Activated CD4-positive, alpha-beta T cell treated with anti-CD3 and anti-CD28 coated beads, Interleukin-2, amount 50 U/mL, for 24 hours (primary cell): Measurements from ENCODE around the gene ICA1L.

Source experiments
- DNase-seq, 2 donors: peaks; one replicate each; pipeline ENCODE4 v3.0.0-alpha.2; 2020; ENCODE audit warnings: low read depth in 1 of 2, low spot score in 1 of 2

ICA1L gene

GRCh38 chr2:202782940-202783558 is 88.5 kb downstream of the ICA1L start:
- DNase-seq: no peak

GRCh38 chr2:202780514-202781021 is 91.0 kb downstream of the ICA1L start:
- DNase-seq: peak in 1 of 2 donors; percentile 11

GRCh38 chr2:202778217-202778616 is 93.3 kb downstream of the ICA1L start:
- DNase-seq: no peak

- DNase-seq: no peak
These were observed 97.5 kb downstream of the ICA1L start for GRCh38 chr2:202774104-202774503.

GRCh38 chr2:202773301-202773973 is 98.1 kb downstream of the ICA1L start:
- no peak for DNase-seq

GRCh38 chr2:202771741-202772460 is 99.7 kb downstream of the ICA1L start:
- DNase-seq: no peak

- no peak for DNase-seq
These were observed 100.2 kb downstream of the ICA1L start for GRCh38 chr2:202771336-202771735.

- DNase-seq: no peak
These were observed 102.4 kb downstream of the ICA1L start for GRCh38 chr2:202769201-202769600.

- no peak for DNase-seq
These were observed 103.3 kb downstream of the ICA1L start for GRCh38 chr2:202768273-202768672.

GRCh38 chr2:202765436-202765835 is 106.1 kb downstream of the ICA1L start:
- no peak for DNase-seq

- DNase-seq: no peak
These were observed 106.6 kb downstream of the ICA1L start for GRCh38 chr2:202764991-202765390.

GRCh38 chr2:202763916-202764315 is 107.7 kb downstream of the ICA1L start:
- no peak for DNase-seq

- no peak for DNase-seq
These were observed 109.0 kb downstream of the ICA1L start for GRCh38 chr2:202762556-202762955.

- no peak for DNase-seq
These were observed 110.7 kb downstream of the ICA1L start for GRCh38 chr2:202760848-202761247.

GRCh38 chr2:202758604-202759003 is 113.0 kb downstream of the ICA1L start:
- DNase-seq: no peak

GRCh38 chr2:202758128-202758527 is 113.4 kb downstream of the ICA1L start:
- no peak for DNase-seq

GRCh38 chr2:202757339-202757738 is 114.2 kb downstream of the ICA1L start:
- no peak for DNase-seq

GRCh38 chr2:202756598-202756997 is 115.0 kb downstream of the ICA1L start:
- no peak for DNase-seq

- no peak for DNase-seq
These were observed 116.6 kb downstream of the ICA1L start for GRCh38 chr2:202754936-202755335.

GRCh38 chr2:202752071-202752470 is 119.5 kb downstream of the ICA1L start:
- DNase-seq: no peak

- DNase-seq: no peak
These were observed 120.7 kb downstream of the ICA1L start for GRCh38 chr2:202750763-202751427.

GRCh38 chr2:202749477-202749876 is 122.1 kb downstream of the ICA1L start:
- DNase-seq: no peak
